ENCODE data around the gene PLIN4. TPM values are rescaled to one million over a fixed set of nuclear protein-coding genes. Genes with fewer than 3 reads are reported as not detected.
"Not testable (repeated sequence)": the region's sequence is repeated elsewhere in the genome, so short reads cannot be mapped to it uniquely, and the experiment has no call there.

PLIN4 gene, protein sequence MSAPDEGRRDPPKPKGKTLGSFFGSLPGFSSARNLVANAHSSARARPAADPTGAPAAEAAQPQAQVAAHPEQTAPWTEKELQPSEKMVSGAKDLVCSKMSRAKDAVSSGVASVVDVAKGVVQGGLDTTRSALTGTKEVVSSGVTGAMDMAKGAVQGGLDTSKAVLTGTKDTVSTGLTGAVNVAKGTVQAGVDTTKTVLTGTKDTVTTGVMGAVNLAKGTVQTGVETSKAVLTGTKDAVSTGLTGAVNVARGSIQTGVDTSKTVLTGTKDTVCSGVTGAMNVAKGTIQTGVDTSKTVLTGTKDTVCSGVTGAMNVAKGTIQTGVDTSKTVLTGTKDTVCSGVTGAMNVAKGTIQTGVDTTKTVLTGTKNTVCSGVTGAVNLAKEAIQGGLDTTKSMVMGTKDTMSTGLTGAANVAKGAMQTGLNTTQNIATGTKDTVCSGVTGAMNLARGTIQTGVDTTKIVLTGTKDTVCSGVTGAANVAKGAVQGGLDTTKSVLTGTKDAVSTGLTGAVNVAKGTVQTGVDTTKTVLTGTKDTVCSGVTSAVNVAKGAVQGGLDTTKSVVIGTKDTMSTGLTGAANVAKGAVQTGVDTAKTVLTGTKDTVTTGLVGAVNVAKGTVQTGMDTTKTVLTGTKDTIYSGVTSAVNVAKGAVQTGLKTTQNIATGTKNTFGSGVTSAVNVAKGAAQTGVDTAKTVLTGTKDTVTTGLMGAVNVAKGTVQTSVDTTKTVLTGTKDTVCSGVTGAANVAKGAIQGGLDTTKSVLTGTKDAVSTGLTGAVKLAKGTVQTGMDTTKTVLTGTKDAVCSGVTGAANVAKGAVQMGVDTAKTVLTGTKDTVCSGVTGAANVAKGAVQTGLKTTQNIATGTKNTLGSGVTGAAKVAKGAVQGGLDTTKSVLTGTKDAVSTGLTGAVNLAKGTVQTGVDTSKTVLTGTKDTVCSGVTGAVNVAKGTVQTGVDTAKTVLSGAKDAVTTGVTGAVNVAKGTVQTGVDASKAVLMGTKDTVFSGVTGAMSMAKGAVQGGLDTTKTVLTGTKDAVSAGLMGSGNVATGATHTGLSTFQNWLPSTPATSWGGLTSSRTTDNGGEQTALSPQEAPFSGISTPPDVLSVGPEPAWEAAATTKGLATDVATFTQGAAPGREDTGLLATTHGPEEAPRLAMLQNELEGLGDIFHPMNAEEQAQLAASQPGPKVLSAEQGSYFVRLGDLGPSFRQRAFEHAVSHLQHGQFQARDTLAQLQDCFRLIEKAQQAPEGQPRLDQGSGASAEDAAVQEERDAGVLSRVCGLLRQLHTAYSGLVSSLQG (N-terminal part only)
- polyA plus RNA-seq (ENCODE audit: insufficient read length in 12 of 12) = 1 to 10 TPM in 10 of 12 donors, under 1 TPM in 1, not detected in 1; 0.88 to 9.1 (median 3.2) TPM
- long read RNA-seq, donor 1 = 0 reads
- long read RNA-seq, donor 2 = 0 reads
- long read RNA-seq, donor 3 = 0 reads
- long read RNA-seq, donor 4 = 0 reads
- long read RNA-seq, donor 5 = 0 reads
- long read RNA-seq, donor 6 = 0 reads
- long read RNA-seq, donor 7 = 0 reads
- long read RNA-seq, donor 8 = 0 reads
- long read RNA-seq, donor 9 = 0 reads
- long read RNA-seq, donor 10 = 0 reads
- long read RNA-seq, donor 11 = 0 reads

DNA sequence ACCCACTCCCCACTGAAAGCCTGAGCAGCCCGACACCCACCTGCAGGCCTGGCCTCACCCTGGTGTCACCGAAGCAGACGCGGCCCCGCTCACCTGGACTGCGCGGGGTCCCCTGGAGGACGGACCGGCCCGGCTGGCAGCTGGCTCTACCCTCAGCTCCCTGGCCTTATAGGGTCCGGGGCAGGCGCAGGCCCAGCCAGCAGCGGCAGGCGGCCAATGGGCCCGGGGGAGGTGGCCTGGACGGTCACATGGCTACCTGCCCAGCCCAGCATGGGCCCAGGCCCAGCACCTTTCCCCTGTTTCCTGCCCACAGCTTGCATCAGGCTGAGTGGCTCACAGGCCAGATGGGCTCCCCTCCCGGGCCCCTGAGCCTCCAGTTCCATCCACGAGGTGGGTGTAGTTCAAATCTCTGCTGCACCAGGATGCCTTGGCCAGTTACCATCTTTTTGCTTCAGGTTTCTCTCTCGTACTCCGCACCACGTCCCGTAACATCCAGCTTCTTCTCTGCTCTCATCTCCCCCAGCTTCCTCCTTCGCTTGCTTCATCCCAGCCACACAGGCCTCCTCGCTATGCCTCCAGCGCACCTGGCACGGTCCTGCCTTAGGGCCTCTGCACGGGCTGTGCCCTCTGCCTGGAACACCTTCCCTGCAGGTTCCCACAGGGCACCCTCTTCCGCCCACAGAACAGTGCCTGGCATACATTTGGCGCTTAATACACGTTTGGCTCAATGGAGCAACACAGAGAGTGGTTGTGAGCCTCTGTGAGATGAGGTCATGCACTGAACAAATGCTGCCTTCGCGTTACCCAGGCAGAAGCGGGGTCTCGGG lies at the start of gene PLIN4:
PLIN4 (minus strand) TSS at position 142 of the 827 bp plus-strand sequence. CDS start 214 bp downstream, outside the sequence.
- peak; percentile 38 for DNase-seq

DNA sequence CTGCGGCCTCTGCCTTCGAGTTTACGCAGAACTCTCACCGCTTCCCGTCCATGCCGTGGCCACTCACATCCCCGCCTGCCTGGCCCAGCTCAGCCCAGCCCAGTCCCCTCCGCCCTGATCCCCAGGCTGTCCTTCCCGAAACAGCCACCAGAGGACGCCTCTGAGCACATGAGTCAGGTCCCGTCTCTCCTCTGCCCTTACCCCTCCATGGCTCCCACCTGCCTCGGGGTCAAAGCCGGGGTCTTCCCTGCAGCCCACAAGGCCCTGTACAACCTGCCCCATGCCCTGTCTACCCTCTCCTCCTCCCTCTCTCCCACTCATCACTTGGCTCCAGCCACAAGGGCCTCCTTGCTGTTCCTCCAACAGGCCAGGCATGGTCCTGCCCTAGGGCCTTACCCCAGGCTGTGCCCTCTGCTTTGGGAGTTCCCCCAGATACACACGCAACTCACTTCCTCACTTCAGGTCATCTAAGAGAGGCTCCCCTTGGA lies 49.3 kb upstream of the PLIN4 start:
- DNase-seq = peak; percentile 62

DNA sequence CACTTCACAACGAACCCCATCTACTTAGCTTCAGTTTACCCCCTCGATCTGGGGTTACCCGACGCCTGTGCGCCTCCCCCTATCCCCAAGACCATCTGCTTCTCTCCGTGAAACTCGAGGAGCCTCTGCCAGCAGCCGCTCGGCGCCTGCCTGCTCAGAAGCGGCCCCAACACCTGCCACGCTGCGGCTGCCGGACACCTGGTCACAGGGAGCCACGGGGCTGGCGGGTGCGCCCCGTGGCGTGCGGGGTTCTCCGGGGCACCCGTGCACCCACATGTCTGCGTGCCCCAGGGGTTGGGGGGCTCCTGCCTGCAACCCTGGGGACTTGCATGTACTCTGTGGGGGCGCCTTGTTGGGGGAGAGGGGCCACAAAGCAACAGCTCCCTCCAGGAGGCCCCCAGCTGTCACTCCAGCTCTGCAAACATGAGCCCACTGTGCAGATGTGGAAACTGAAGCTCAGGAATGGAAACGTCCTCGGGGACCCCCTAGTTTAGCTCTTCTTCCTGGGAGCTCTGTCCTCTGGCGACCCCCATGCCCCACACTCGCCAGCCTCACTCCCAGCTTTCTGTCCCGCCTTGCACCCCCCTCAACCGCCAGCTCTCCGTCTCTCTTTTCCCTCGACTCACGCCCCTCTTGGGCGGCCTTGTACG lies 48.2 kb upstream of the PLIN4 start:
- no peak for DNase-seq

DNA sequence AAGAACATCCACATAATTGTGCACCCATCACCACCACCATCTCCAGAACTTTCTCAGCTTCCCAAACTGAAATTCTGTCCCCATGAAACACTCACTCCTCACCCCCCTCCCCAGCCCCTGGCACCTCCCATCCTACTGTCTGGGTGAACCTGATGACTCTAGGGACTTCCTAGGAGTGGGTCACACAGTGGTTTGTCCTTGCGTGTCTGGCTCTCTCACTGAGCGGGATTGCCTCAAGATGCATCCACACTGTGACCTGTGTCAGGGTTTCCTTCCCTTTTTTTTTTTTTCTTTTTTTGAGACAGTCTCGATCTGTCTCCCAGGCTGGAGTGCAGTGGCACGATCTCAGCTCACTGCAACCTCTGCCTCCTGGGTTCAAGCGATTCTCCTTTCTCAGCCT lies 45.3 kb upstream of the PLIN4 start:
- not testable (repeated sequence) for DNase-seq

DNA sequence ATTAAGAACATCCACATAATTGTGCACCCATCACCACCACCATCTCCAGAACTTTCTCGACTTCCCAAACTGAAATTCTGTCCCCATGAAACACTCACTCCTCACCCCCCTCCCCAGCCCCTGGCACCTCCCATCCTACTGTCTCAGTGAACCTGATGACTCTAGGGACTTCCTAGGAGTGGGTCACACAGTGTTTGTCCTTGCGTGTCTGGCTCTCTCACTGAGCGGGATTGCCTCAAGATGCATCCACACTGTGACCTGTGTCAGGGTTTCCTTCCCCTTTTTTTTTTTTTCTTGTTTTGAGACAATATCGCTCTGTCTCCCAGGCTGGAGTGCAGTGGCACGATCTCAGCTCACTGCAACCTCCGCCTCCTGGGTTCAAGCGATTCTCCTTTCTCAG lies 43.8 kb upstream of the PLIN4 start:
- DNase-seq = not testable (repeated sequence)

DNA sequence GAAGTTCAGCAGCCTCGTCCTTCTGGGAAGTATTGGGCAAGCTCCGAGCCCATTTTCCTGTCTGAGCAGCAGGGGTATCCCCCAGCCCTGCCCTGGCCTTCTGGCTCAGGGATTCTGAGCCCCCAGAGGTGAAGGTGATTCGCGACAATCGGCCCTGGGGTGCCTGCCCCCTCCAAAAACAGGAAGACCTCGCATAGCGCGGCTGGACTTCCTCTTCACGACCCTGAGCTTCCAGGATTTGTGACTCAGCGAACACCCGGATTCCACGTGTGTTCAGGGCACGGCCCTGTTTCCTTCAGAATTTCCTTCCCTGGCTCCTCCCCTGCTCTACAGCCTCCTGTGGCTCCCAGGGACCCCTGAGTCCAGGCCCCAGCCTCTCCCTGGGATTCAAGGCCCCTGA lies 41.3 kb upstream of the PLIN4 start, which contains the start of gene SEMA6B:
SEMA6B (minus strand) TSS at position 116 of the 400 bp plus-strand sequence. CDS start 1,227 bp downstream, outside the sequence.
- no peak for DNase-seq

DNA sequence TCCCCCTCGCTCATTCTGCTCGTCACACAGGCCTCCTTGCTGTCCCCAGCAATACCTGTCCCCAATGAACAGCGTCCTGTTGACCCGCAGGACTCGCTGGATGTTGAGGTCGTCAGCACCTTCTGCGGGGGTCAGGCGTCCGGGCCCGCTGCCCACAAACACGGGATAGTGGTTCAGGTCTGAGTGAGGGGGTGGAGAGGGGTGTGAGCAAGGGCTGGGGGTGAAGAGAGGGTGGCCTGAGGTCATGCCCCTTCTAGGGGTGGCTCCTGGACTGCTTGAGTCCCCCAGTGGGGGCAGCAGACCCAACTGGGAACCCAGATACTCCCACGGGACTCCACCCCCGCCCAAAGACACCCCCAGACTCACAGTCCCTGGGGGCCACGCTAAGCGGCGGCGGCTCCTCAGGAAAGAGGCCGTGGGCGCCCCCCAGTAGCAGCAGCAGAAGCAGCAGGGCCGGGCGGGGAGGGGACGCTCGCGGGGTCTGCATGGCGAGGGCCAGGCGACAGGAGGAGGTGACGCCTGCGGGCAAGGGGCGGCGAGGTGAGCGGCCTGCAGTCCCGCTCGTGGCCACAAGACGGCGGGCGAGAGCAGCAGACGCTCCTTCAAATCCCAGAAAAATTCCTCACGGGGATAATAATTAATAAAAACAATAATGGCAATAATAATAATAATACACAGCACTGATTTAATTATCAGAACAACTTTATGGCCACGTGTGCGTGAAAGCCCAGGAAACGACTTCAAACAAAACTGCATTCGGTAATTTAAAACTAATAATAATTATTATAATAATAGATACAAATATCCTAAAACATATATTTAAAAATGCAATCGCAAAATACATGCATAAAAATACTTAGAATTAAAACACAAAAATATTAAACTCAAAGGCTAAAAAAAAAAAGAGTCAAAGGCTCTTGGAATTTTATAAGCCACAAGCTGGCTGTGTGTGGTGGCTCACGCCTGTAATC lies 40.0 kb upstream of the PLIN4 start:
- DNase-seq = no peak

DNA sequence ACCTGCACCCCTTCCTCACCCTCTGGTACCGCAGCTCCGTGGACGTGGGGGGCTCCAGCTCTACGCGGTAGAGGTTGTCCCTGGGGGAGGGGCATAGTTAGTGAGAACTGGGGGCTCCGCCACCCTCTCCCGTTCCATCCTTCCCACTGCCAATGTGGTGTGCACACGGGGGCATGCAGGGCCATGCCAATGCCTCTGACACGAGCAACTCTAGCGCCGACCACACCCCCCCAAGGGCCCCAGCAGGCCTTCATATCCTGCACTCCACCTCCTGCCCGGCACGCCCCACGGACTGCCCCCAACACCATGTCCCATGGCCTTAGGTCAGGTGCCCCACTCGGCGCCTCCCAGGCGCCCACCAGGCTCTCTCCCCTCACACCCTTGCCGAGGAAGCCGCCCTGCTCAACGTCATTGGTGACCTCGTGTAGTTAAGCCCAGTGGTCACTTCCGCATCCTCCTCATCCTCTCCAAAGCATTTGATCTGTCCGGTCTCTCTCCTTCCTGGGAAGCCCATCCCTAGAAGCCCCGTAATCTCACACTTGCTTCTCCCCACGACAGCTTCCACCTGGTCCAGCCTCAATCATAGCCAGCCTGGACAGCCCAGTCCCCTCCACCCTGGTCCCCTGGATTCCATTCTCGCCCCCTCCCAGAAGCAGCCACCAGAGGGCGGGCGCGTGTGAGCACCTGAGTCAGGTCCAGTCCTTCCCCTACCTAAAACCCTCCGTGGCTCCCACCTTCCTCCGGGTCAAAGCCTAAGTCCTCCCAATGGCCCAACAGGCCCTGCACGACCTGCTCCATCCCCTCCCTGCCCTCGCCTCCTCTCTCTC lies 39.1 kb upstream of the PLIN4 start:
- no peak for DNase-seq

DNA sequence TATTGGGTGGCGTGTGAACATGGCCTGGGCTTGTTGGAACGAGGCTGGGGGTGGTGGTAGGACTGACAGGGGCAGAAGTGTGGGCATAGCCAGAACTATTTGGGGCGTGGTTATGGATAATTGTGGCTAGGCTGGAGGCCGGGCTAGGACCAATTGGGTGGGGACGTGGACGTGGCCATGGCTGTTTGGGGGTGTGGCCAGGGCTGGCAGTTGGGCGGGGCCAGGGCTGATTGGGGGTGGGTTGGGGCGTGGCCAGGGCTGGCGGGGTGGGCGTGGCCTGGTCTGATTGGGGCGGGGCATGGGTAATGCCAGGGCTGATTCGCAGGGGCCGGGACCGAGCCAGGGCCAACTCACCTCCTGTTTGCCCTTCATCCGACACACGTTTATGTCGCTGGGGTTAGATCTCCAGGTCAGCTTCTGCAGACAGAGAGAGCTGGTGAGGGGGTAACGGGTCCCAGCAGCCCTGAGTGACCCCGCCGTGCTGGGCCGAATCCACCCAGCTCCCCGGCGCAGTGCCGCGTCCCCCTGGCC lies 38.4 kb upstream of the PLIN4 start:
- no peak for DNase-seq

DNA sequence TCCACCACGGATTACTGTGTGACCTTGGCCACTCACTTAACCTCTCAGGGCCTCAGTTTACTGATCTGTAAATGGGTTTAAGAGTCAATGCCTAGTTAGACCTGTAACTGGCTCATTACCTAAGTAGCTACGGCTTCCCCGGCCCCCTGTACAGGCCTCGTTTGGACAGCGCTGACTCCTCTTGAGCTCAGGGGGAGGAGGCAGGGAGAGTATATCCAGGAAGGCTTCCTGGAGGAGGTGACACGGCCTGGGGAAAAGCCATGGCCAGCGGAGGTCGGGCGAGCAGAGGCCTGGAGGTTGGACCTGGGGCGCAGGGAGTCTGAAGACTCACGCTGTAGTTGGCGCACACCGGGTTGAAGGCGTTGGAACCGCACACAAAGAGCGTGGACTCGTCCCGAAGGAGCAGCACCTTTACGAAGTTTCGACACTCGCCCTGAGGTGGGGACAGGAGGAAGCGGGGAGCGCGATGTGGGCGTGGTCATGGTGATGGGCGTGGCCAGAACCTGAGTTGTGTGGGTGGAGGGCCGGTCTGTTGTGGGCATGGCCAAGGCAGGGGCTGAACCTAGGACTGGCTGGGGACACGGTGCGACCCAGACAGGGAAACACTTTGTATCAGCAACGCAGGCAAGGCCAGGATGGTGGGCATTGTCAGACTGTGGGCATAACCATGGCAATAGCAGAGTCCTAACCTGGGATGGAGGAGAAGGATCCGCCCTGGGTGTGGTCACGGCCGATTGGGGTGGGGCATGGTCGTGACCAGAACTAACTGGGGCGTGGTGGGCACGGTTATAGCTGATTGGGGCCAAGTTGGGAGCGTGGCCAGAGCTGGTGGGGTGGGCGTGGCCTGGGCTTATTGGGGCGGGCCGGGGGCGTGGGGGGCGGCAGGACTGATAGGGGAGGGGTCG lies 37.6 kb upstream of the PLIN4 start:
- no peak for DNase-seq

DNA sequence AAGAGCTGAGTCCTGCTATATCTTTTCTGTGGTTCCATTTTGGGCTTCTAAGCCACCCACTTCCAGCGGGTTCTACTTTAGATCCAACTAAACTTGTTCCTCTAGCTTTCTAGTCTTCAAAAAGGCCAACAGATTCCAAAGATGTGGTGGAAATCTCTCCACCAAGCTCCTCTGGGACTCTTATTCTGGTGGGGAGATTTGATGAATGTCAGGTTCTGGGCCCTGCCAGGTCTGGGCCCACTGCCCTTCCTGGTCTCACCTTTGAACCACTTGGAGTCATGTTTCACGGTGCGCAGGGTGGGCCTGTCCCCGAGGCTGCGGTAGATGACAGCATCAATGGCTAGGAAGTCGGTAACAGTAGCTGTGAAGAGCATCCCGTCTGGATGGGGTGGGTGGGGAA lies 36.4 kb upstream of the PLIN4 start:
- DNase-seq = no peak

DNA sequence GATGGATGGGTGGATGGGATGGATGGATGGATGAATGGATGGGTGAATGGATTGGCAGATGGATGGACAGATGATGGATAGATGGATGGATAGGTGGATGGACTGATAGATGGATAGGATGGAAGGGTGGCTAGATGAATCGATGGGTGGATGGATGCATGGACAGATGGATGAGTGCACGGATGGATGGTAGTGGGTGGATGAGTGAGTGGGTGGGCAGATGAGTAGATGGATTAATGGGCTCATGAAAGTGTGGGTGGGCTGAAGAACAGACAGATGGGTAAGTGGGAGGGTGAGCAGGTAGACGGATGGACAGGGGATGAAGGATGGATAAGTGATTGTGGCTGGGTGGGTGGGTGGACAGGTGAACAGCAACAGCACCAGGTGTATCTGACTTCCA lies 35.5 kb upstream of the PLIN4 start:
- DNase-seq = no peak

DNA sequence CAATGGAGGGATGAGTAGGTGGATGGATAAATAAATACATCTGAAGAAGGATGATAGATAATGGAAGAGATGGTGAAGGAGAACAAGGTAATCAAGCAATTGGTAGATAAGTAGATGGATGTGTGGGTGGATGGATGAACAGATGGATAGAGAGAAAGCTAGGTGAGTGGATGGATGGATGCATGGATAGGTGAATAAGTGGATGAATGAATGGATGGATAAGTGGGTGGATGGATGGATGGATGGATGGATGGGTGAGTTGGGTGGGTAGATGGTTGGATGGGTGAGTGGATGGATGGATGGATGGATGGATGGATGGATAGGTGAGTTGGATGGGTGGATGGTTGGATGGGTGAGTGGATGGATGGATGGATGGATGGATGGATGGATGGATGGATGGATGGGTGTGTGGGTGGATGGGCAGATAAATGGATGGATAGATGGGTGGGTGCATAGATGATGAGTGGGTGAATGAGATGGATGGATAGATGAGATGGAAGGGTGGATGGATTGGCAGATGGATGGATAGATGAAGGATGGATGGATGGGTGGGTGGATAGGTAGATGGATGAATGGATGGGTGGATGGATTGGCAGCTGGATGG lies 34.9 kb upstream of the PLIN4 start:
- no peak for DNase-seq

DNA sequence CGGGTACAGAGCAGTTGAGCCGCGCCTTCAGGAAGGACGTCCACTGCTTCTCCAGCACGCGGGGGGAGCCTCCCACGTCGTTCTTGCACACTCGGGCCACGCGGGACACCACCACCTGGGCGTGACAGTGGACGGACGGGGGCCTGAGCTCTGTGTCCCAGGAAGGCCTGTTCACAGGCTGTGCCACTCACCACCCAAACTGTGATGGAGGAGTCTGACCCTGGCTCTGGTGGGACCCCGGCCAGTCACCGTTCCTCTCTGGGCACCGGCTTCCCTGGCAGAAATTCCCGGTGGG lies 34.2 kb upstream of the PLIN4 start:
- no peak for DNase-seq

DNA sequence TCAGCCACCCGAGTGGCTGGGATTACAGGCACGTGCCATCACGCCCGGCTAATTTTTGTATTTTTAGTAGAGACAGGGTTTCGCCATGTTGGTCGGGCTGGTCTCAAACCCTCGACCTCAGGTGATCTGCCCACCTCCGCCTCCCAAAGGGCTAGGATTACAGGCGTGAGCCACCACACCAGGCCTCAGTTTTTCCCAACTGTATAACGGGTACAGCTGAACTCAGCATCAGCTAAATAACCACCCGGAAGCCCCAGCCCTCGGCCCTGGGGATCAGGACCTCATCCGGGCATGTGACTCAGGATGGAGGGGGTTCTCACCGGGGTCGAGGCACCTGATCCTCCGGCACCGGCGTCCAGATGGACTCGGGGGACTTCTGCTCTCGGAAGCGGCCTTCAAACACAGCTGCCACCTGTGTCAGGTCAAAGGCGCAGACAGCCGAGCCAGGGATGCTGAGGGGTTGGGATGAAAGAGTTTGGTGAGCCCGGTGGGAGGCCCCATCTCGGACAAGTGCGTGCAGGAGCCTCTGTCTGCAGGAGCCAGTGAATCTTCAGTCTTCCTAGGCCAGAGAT lies 32.3 kb upstream of the PLIN4 start:
- DNase-seq = no peak
